Islet of Langerhans (tissue), 1 donor: Measurements from ENCODE around the gene C6orf89.

Experiments
- FAIRE-seq: peaks from one replicate; lab custom pipeline; 2011; peaks lifted over from hg19 to GRCh38; lab: Jason Lieb, UNC

C6orf89 gene

DNA sequence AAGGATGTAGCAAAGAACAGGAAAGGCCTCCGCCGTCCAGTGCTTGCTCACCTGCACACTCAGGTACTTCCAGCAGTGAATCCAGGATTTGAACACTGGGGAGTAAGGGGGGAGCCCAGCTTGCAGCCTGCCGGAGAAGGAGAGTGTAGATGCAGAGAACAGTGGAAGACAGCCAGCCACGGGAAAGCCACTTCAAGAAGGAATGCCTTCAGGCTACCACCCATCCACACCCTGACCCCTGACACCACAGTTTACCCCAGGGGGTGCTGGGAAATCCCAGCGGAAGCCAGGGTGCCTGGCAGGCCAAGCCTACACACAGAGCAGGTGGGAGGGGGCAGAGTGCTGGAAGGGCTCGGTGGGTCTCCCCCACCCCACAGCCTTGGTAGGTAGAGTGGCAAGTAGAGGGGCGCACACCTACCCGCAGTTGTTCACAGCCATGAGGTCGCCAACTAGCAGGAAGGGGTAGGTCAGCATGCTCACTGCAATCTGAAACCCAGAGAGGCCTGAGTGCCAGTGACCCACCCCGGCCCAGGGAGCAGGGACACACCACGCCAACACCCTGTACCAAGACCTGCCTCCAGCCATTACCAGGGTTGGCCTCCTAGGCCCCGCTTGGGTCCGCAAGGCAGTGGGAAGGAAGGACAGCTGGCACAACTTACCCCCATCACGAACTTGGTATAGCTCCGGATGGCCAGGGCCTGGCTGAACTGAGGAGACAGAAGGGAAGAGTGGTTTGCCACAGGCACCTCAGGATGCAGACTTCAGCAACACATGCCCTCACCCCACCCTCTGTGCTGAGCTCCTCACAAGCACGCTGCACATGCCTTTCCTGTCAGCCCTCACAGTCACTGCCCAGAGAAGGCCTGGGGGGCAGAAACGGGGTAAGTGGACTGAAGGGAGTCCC is 84.5 kb downstream of the C6orf89 start:
- FAIRE-seq: no peak

DNA sequence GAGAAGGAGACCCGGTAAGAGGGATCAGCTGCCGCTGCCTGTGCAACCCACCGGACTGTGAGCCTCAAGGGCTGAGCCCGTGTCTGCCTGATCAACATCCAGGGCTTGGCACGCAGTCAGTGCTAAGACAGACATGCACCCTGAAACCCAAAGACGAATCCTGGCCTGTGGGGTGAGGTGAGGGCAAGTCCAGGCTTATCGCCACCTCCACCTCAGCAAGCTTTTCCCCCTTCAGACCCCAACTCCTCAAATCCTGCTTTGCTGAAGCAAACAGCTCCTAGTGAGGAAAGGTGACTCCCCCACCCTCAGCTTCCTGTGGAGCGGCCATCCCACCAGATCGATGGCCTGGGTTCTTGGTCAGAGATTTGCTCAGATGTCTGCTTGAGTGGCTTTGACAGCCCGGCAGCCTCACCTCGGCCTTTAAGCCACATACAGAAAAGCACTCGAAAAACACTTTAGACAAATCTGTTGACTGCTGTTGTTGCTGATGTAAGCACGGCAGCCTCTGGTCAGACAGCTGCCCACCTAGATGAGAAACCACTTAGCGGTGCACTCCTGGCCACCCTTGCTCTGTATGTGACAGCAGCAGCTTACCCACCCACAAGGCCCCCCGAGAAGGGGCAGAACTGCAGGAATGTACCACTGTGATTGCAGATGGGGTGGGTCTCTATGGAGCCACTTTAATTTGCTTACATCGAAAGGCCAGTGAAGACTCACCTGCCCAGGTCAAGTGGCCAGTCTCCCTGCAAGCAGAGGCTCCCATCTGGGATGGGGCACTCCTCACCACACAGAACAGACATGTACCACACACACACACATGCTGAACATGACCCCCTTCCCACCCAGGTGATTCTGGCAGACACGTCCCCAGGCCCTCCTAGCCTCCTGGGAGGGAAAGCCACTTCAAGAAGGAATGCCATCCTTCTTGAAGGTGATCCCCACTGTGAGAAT is 85.4 kb downstream of the C6orf89 start:
- FAIRE-seq: no peak

DNA sequence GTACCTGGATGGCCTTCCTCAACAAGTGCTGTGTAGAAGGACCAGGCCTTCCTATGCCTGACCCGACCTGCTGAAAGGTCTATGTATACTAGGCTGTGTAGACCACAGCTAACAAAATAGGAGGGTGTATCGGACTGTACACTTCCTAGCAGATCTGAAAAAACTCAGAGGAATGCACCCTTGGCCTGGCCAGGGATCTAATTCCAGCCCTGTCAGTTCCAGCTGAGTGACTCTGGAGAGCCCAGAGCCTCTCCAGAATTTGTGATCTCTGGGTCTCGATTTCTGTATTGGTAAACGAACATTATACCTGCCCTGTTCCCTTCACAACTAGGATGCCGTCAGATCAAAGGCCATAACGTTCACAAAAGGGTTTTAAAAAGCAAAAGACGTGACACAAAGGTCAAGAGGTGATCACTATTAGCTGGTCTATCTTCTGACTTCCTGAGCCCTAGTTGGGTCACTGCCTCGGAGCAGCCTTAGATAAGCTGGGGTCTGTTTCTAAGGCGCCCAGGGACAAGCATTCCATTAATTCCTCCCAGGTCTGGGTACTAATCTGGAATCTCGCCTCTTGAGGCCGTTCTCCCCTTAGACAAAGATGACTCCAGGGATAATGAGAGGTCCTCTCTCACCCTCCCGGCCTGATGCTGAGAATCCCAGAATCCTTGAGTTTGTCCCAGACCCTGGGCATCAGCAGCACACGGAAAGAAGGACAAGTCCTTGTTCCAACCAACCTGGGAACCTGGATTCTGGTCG is 86.3 kb downstream of the C6orf89 start:
- no peak for FAIRE-seq

DNA sequence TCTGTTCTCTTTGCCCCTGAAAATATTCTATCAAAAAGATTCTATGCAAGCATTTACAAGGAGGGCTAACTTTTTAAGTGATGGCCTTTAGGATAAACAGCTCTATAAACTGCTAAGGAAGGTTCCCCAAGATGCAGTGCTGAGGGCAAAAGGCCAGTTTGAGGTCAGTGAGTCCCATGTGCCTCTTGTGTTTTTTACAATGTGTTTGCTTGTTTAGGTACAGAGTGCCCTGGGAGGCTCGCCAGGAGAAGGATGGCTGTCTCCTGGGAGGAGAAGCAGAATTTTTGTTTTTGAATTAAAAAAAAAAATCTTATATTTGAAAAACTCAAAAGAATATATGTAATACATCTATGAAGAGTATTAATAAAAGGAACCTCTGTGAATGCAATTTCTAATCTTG is 87.4 kb downstream of the C6orf89 start:
- no peak for FAIRE-seq

DNA sequence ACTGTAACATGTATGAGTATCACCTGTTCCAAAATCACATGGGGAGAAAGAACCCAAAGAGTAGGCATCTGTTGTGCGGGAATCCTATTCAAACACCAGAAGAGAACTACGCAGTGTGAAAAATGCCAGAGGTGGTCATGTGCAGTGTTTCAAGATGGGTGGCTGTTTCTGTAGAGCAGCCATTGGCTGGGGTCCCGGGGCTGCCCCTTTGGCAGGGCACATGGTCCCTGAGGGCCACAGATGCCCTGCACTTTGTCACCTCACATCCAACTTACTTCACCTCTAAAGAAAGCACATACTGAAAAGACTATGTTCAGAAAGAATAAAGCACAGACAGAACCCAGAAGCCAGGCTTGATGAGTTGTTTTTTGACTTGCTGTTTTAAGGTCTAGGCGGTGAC is 87.9 kb downstream of the C6orf89 start:
- no peak for FAIRE-seq

DNA sequence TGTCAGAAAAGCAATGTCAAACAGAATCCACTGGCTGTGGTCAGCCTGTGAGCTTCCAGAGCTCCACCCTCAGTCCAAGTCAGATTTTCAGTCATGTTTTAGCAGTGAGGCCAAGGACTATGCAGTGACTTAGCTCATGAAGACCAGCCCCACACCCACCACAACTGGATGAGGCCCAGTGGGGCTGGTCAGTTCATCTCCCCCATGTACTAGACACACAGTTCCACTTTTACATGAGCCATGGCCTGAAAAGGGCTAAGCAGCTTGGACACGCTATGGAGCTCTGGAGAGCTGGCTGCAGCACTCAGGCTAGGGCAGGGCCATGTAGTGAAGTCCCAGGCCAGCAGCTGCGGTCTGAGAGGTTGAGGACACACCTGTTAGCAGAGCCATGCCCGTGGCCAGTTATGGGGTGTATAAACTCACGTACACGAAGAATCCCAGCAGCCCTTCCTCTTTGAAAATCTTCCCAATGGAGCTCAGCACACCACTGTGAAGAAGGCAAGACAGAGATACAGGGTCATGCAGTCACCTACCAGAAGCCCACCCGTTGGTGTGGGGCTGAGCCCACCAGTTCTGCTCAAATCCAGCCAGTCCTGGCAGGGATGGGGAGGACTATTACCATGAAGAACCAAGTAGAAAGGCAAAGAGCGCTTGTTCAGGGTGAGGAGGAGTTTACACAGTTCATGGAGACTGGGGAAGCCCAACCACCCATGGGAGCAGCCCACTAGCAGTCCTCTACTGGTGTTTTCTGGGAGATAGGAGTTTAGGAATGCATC is 89.7 kb downstream of the C6orf89 start:
- no peak for FAIRE-seq

DNA sequence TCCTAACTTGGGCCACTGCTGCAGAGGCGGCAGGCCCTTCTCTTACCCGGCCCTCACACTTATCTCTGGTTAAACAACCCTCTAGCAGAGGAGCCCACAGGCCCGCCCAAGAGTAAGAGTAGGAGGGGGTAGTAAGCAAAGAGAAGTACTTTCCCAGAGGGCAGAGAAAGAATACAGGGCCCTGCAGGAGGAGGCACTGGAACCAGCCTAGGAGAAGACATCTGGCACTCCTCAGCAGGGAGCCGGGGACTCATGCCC is 90.2 kb downstream of the C6orf89 start:
- no peak for FAIRE-seq

DNA sequence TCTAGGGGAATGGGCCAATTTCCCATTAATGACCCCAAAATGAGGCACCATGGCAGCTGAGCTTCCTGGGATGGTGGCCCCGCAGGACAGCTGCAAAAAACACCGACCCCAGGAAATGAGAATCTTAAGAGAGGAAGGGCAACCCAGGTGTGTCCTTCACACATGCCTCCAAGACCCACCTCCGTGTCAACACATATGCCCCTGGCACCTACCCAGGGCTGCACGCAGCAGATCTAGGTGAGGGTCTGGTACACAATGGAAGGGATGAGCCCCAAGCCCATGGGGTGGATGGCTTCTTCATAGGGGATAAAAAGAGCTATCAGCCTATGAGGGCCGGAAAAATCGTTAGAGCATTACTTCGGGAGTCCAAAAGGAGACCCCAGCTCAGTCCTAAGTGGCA is 90.8 kb downstream of the C6orf89 start:
- FAIRE-seq: no peak

DNA sequence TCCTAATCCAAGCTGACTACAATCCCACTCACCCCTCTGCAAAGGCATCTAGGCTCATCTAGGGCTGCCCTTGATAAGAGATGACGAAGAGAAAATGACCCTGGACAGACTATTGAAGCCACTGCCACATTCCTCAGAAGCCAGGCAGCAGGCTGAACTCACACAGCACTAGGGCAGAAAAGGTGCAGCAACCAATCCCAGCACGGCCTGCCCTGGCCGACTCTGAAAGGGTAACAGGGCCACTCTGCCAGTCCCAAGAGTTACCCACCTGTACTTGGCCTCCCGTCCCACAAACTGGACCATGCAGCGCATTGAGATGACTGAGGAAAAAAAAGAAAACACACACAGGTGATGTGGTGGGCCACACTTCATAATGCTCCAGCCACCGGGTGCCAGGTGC is 91.2 kb downstream of the C6orf89 start:
- no peak for FAIRE-seq

DNA sequence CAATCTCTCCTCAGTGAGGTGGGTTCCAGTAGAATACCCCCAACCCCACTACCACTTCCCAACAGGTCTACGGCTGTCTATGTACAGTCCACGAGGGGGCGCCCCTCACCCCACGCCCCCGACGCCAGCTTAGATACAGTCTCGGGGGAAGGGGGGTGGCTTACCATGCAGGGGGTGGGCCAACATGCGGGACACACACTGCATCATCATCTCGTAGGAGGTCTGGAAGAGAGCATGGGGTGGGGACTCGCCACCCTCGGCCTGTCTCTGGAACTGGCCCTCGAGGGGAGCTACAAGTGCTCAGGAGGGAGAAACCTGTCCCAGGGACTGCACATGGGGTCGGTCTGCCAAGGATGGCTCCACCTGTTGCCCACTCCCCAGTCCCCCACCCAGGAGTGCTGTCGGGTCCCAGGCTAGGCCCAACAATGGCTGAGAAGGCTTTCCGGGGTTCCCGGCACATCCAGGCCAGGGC is 91.8 kb downstream of the C6orf89 start:
- FAIRE-seq: no peak
